NOMO-1 treated with DMSO at 0.1 percent for 48 hours (cell line): ENCODE results near the gene HP1BP3.

ENCODE experiments used
- DNase-seq: peaks from one replicate; lab custom pipeline; 2025; ENCODE audit not compliant: unreplicated experiment; lab: John Stamatoyannopoulos, UW

Gene HP1BP3

GRCh38 chr1:20771780-20772179 lies 15.3 kb downstream of the HP1BP3 start:
- DNase-seq, result no peak

DNA sequence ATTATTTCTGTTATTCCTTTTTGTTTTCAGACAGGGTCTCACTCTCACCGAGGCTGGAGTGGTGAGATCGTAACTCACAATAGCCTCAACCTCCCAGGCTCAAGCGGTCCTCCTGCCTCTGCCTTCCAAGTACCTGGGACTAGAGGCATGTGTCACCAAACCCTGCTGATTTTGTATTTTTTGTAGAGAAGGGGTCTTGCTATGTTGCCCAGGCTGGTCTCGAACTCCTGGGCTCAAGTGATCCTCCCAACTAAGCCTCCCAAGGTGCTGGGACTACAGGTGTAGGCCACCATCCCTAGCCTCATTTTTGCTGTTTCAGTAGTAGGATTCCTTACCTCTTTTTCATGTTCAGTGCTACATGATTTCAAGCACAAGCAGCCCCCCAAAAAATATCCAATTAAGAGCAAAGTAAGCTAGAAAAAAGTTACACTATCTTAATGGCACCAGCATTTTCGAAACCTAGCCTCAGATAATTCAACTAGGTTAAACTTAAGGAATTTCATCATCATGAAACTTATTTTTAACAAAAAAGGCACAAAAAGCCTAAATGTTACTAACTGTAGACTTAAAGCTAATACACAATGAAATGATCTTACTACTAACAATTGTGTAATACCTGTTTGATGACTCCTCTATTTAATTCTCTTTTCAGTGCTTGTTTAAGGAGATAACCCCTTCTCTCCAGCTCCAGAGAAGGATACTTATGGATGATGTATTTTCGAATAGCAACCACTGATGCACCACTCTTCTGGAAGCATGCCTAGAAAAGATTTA lies 16.6 kb downstream of the HP1BP3 start:
- DNase-seq, result no peak

DNA sequence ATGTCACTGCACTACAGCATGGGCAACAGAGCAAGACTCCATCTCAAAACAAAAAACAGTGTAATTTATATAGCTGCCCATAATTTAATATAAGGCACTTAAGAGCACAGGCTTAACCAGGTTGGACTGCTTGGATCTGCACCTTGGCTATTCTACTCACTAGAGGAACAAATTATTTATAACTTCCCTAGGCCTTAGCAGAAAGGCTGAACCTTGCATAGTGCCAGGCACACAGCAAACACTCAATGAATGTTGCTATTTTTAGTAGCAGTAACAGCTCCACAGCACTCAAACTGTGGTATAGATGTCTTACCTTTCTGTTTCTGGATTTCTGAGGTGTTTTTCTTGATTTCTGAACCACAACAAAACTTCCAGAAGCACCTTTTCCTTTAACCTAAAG lies 19.8 kb downstream of the HP1BP3 start:
- no peak for DNase-seq

DNA sequence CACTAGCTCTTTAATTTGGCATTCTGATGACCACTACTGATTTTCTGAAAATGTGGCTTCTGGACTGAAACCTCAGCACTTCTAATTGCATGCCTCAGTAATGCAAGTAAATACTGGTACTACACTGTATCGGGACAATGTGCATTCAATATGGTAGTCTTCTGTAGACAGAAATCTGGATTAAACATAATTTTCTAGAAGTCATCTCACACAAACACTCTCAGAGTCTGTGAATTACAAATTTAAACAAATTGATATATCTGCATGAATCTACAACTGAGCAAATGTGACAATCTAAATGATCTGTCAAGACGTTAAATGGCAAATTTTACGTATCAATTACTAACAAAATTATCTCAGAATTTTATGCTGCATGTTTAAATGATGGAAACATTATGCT lies 23.7 kb downstream of the HP1BP3 start:
- DNase-seq, result no peak

DNA sequence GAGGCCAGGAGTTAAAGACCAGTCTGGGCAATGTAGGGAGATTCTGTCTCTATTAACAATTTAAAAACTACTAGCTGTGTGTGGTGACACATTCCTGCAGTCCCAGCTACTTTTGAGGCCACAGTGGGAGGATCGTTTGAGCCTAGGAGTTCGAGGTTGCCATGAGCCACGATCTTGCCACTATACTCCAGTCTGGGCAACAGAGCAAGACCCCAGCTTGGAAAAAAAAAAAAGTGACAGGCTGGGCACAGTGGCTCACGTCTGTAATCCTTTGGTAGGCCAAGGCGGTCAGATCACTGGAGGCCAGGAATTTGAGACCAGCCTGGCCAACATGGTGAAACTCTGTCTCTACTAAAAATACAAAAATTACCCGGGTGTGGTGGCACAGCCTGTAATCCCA lies 26.8 kb downstream of the HP1BP3 start:
- DNase-seq, result no peak

- DNase-seq, result no peak
Measured at GRCh38 chr1:20753589-20753988, 33.5 kb downstream of the HP1BP3 start.

DNA sequence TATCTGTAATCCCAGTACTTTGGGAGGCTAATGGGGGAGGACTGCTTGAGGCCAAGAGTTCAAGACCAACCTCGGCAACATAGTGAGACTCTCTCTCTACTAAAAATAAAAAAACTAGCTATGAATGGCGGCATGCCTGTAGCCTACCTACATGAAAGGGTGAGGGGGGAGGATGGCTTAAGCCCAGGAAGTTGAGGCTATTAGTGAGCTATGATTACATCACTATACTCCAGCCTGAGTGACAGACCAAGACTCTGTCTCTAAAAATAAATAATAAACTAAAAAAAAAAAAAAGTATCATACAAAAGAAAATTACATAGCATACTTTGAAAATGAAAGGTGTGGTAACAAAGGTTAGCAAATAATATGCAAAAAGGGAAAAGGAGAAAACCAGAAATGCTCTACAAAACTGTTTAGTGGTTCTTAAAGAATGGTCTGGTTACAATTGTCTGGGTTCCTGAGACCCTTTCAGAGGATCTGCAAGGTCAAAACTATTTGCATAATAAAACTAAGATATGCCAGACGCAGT lies 35.6 kb downstream of the HP1BP3 start:
- no peak for DNase-seq

- no peak for DNase-seq
Measured at GRCh38 chr1:20742671-20743070, 44.4 kb downstream of the HP1BP3 start.

GRCh38 chr1:20740781-20741180 lies 46.3 kb downstream of the HP1BP3 start:
- DNase-seq, result no peak

- DNase-seq, result no peak
Measured at GRCh38 chr1:20739225-20739624, 47.9 kb downstream of the HP1BP3 start.

DNA sequence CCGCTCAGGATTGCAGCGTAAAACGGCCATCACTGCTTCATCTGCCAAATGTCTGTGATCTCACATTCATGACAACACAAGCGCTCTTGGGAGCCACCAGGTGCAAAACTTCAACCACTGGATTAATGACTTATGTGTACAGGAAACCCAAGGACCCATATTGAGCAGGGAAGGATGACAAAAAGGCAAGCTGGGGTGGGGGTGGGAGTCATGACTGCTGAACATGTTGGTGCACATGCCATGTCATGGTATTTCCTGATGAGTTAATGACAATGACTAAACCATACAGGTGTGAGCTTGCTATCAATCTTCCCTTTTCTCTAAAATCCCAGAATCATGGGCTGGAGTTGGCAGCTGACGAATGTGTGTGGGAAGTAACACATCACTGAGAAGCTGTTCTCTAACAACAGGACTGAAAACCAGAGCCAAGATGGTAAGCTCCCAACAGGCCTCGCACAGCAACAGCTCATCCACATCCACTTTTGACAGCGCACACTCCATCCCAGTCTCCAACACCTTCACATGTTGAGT lies 51.5 kb downstream of the HP1BP3 start:
- DNase-seq, result no peak

DNA sequence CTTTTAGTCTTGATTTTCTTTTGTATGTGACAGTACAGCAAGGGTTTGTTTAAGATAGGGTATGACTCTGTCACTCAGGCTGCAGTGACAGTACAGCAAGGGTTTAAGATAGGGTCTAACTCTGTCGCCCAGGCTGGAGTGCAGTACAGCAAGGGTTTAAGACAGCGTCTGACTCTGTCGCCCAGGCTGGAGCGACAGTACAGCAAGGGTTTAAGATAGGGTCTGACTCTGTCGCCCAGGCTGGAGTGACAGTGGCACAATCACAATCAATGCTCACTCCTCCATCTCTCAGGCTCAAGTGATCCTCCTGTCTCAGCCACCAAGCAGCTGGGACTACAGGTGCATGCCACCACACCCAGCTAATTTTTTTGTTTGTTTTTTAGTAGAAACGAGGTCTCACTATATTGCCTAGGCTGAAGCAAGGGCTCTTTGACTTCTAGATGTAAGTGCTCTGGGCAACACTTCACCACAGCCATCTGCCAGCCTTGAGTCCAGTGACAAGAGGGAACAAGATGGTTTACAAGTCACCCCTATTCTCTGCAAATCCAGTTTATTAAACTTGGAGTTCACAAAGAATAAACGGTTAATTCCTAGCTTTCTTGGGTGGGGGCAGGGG lies 53.6 kb downstream of the HP1BP3 start:
- no peak for DNase-seq

DNA sequence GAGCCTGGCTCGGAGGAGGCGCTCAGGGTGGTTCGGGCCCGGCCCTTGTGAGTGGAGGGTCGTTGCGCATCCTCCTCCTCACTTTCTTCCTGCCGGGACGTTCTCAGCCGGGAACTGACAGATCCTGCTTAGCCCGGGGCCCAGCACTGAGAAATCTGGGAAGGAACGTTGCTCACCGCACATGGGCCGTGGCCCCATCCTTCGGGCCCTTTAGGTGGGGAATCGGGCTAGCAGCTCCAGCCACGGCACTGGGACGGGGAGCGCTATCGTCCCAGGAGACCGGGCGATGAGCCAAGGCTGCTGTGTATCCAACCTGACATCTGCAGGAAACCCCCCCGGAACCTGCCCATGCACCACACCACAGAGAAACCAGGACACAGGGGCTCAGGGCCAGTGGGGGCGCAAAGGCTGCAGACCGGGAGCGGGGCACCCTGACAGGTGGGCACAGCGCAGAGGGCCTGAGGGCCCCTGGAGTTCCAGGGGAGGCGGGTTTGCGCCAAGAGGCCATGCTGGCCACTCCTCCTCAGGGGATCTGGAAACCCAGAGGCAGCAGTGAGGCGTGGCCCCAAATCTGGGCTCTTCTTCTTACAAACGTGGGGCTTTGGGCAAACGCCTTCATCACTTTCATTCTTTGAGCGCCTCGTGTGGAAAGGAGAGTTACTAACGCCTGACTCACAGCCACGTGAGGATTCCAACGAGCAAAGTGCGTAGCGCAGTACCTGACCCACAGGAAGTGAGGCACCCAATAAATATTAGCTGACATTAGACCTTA lies 54.3 kb downstream of the HP1BP3 start, which contains the start of gene SH2D5:
TSS of gene SH2D5 (minus strand) at position 116 of the 772 bp plus-strand sequence. CDS start 4,659 bp downstream, outside the sequence.
- DNase-seq, result peak; percentile 90

DNA sequence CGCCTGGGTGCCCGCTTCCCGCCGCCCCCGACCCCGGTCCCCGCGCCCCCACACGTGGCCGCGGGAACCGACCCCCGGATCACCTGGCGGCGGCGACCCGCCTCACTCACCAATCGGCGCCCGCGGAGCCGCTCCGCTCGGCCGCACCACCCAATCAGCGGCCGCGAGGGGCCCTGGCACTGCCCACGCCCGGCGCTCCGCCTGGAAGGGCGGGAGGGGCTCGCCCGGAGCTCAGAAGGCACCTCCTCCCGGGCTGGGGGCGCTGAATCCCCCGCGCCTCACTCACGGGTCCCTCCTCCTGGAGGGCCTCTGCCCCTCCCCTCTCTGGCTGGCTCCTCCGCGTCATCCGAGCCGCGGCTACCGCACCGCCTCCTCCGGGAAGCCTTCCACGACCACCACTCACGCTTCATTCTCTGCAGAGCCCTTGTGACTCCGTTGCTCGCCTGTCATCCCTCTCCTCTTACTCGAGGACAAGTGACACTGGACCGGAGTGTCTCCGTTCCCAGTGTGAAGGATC lies 55.0 kb downstream of the HP1BP3 start:
- peak; percentile 16 for DNase-seq

GRCh38 chr1:20731057-20731991 lies 55.8 kb downstream of the HP1BP3 start:
- no peak for DNase-seq

- no peak for DNase-seq
Measured at GRCh38 chr1:20730690-20731056, 56.4 kb downstream of the HP1BP3 start.

- DNase-seq, result no peak
Measured at GRCh38 chr1:20729990-20730689, 57.0 kb downstream of the HP1BP3 start.

- DNase-seq, result no peak
Measured at GRCh38 chr1:20729155-20729931, 57.8 kb downstream of the HP1BP3 start.
